Activated naive CD8-positive, alpha-beta T cell treated with anti-CD3 and anti-CD28 coated beads, Interleukin-2, amount 10 ng/mL, durations not matched to agents 7 days and 5 days (primary cell): ENCODE results near the gene RBM10. TPM values are rescaled to one million over a fixed set of nuclear protein-coding genes. Genes with fewer than 3 reads are reported as not detected.

ENCODE experiments used
- ATAC-seq: fragments of 150-1000 bp; cut with Tn5 transposase; one replicate; pipeline ENCODE4 v1.10.0; 2021; ENCODE audit warnings: low read depth, moderate library complexity
- POLR2A ChIA-PET: fragments of 350-600 bp; sonication (Branson Sonifier 250); formaldehyde crosslinking; loops from one replicate; lab custom pipeline; 2021; ENCODE audit warnings: antibody characterized with exemption; lab: Charles Lee
- DNase-seq: peaks from one replicate; pipeline ENCODE4 v3.0.0; 2021
- H3K27ac Mint-ChIP-seq: one replicate; pipeline ENCODE4 v1.8.0; 2022; ENCODE audit warnings: mild to moderate bottlenecking, mixed read lengths
- H3K27me3 Mint-ChIP-seq: one replicate; pipeline ENCODE4 v1.8.0; 2022; ENCODE audit warnings: mild to moderate bottlenecking, moderate library complexity, mixed read lengths
- H3K36me3 Mint-ChIP-seq: one replicate; pipeline ENCODE4 v1.8.0; 2021; ENCODE audit warnings: mild to moderate bottlenecking, mixed read lengths
- H3K4me1 Mint-ChIP-seq: one replicate; pipeline ENCODE4 v1.8.0; 2021; ENCODE audit warnings: mixed read lengths
- H3K4me3 Mint-ChIP-seq: one replicate; pipeline ENCODE4 v1.8.0; 2022; ENCODE audit warnings: mild to moderate bottlenecking, moderate library complexity, mixed read lengths
- H3K9me3 Mint-ChIP-seq: one replicate; pipeline ENCODE4 v1.8.0; 2021; ENCODE audit warnings: mixed read lengths
- total RNA-seq, 2 experiments: library from RNA; stranded (reverse); gene quantifications; one replicate each; pipeline ENCODE4 v1.2.3, GENCODE V29; 2021

RBM10 gene
- total RNA-seq, 2 experiments from 2014 or later, result 59.9 to 61.2 TPM

- Mint-ChIP-seq H3K27ac (no peak overlapping the region), H3K9me3 (no peaks in the 10 kb centered on the region), H3K4me1 (peaks cover 15% of the 10 kb centered on the region), H3K4me3 (no peak overlapping the region), H3K36me3 (peaks cover 8% of the 10 kb centered on the region), H3K27me3 (no peaks in the 10 kb centered on the region)
- POLR2A ChIA-PET, result interaction anchor here (2.2 to 2.9 kb wide), 2 partner anchors 43 to 45 kb away, joined by 11 to 31 read pairs; partner anchors contain the start of genes NDUFB11, RBM10 and USP11
- ATAC-seq, result no peak
- no peak for DNase-seq
Observed at GRCh38 chrX:47189906-47190305, 44.9 kb downstream of the RBM10 start.

DNA sequence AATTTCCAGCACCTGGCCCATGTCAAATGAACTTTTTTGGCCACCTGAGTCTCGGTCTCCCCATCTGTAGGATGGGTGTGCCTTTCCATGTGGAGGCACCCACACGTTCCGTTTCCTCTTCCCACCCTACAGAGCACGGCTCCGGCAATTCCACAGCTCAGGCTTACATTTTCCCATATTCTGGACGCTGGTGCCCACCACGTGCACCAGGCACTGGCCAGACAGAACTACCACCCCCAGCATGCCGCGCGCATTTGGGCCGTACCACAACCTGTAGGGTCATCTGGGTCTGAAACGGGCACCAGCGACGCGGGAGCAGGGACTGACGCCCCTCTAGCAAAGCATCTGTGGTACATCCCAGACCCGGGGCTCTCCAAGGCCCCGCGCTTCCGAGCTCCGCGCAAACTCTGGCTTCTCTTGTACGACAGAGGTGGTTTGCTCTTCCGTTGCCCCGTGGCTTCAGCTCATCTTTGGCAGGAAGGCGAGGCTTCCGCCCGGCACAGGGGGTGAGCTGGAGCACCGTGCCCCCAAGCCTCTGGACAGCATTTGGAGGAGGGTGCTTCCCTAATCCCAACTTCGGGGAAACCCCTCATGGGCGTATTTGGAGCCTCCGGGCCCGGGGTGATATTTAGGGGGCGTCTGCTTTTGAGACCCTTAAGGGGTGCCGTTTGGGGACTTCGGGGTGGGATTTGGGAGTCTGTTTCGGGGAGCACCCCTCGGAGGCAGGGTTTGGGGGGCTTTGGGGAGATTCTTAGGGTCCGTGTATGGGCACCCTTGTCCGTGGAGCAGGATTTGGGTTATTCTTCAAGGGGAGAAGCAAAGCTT is 45.6 kb downstream of the RBM10 start:
- POLR2A ChIA-PET, result interaction anchor here (1.1 to 2.9 kb wide), 5 partner anchors 28 to 328 kb away, joined by 3 to 31 read pairs (median 11); partner anchors contain the start of genes CDK16, NDUFB11, RBM10 and USP11
- H3K27ac Mint-ChIP-seq, result peak overlapping the region; percentile 95

GRCh38 chrX:47191331-47191730 is 46.3 kb downstream of the RBM10 start:
- peak; percentile 54 for DNase-seq
- Mint-ChIP-seq H3K36me3 (peaks cover 9% of the 10 kb centered on the region), H3K27me3 (no peaks in the 10 kb centered on the region), H3K4me1 (peaks cover 26% of the 10 kb centered on the region), H3K9me3 (no peaks in the 10 kb centered on the region), H3K4me3 (peak overlapping the region; percentile 90), H3K27ac (peak overlapping the region; percentile 95)
- ATAC-seq, result peak; percentile 8
- POLR2A ChIA-PET, result interaction anchor here (1.0 to 2.9 kb wide), 6 partner anchors 27 to 332 kb away, joined by 3 to 31 read pairs (median 8); partner anchors contain the start of genes CDK16, NDUFB11, RBM10 and USP11

More for the DNA sequence above, 45.6 kb downstream of the RBM10 start:
- H3K36me3 Mint-ChIP-seq, result peaks cover 6% of the 10 kb centered on the region
- no peaks in the 10 kb centered on the region for H3K27me3 Mint-ChIP-seq
- H3K4me1 Mint-ChIP-seq, result peaks cover 20% of the 10 kb centered on the region
- ATAC-seq (peak; percentile 78), DNase-seq (peak; percentile 75)
- H3K4me3 Mint-ChIP-seq, result peak overlapping the region; percentile 90
- H3K9me3 Mint-ChIP-seq, result no peaks in the 10 kb centered on the region

DNA sequence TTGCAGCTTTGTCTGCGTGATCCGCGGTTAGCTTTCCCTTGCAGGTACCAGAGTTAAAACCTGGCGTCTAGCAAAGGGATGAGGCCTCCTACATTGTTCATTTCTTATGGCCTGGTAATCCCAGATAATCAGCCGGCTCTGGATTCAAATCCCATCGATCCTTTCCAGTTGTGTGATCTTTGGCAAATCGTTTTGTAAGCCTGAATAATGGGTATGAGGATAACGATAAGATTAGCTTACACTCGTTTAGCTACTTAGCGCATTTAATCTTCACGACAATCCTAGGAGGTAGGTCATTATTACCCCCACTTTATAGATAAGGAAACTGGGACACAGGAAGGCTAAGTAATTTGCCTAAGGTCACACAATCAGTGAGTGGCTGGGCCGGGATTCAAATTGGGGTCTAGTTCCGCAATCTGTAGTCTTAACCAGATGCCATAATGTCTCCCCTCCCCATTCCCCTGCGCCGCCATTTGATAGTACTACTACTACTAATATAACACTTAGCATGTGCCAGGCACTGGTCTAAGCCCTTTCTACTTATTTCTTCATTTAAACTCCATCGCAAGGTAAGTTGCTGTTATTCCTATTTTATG is 46.9 kb downstream of the RBM10 start:
- POLR2A ChIA-PET, result interaction anchor here (1.0 to 2.9 kb wide), 5 partner anchors 26 to 332 kb away, joined by 3 to 31 read pairs (median 11); partner anchors contain the start of genes CDK16, NDUFB11, RBM10 and USP11
- peaks cover 32% of the 10 kb centered on the region for H3K4me1 Mint-ChIP-seq
- no peaks in the 10 kb centered on the region for H3K27me3 Mint-ChIP-seq
- H3K36me3 Mint-ChIP-seq, result peaks cover 7% of the 10 kb centered on the region
- peak overlapping the region; percentile 90 for H3K4me3 Mint-ChIP-seq
- ATAC-seq (no peak), DNase-seq (no peak)
- no peaks in the 10 kb centered on the region for H3K9me3 Mint-ChIP-seq
- peak overlapping the region; percentile 95 for H3K27ac Mint-ChIP-seq

DNA sequence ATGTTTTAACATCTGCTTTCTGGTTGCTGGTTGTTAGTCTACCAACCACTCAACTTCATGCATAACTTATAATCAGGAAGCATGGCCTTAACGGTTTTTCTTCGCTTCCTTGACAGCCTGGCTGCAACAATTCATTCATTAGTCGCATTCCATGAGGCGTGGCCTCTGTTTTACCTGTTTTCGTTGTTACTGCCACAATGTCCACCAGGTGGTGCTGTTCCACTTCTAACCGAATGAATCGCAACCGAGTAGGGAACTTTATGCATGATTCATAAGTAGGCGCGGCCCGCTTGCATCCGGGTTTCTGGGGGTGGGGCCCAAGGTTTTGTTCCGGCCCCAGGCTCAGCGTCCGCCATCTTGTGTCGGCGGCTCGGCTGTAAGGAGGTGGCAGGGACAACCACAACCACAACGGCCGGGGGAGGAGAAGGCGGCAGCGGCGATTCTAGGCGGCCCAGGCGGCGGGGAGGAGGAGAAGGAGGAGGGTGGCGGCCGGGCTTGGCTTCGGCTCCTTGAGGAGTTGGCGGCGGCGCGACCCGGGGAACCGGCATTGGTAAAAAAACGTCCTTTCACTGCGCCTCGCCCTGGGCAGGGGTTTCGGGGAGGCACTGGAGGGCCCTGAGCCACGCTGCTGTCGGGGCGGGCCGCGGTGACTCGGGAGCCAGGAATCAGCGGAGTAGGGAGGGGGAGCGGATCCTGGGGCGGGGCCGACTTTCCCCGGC is 48.6 kb downstream of the RBM10 start, which contains the start of gene UBA1:
TSS of gene UBA1 (plus strand) at position 355 of the 719 bp plus-strand sequence. CDS start 4,974 bp downstream, outside the sequence.
- peaks cover 37% of the 10 kb centered on the region for H3K4me1 Mint-ChIP-seq

DNA sequence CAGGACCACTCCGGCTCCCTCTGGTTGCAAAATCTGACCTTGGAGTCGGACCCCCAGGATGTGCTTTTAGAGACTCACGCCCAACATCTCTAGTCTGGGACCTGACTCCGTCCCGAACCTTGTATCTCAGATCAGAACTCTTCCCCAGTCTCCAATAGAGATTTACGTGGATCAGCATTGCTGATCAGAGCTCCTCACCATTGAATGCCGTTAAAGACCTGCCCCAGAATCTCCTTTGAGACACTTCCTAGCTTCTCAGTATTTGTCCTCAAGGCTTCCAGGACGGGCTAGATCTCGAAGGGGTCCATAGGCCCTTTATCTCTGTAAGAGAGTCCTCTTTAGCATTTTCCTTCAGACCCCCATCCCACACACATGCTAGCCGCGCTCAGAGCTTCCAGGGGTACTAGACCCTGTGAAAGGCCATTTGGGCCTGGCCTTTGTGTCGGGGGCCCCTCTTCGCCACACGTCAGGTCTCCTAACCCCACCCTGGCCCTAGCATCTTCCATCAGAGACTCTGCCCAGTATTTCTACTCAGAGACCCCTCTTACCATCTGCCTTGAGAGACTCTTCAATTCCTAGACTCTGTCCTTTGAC is 49.3 kb downstream of the RBM10 start:
- peaks cover 37% of the 10 kb centered on the region for H3K4me1 Mint-ChIP-seq
- ATAC-seq (no peak), DNase-seq (no peak)
- H3K27ac Mint-ChIP-seq, result peak overlapping the region; percentile 98
- POLR2A ChIA-PET, result interaction anchor here (0.8 to 1.0 kb wide), 2 partner anchors 190 to 329 kb away, joined by 3 read pairs; no protein-coding TSS in a partner anchor
- H3K4me3 Mint-ChIP-seq, result peak overlapping the region; percentile 95
- peaks cover 8% of the 10 kb centered on the region for H3K36me3 Mint-ChIP-seq
- no peaks in the 10 kb centered on the region for H3K9me3 Mint-ChIP-seq
- no peaks in the 10 kb centered on the region for H3K27me3 Mint-ChIP-seq

More for the DNA sequence above, 48.6 kb downstream of the RBM10 start, which contains the start of gene UBA1:
- Mint-ChIP-seq H3K4me3 (peak within 1 kb of the TSS; percentile 95), H3K36me3 (peaks cover 7% of the 10 kb centered on the region), H3K27me3 (no peaks in the 10 kb centered on the region), H3K9me3 (no peaks in the 10 kb centered on the region), H3K27ac (peak within 1 kb of the TSS; percentile 98)
- POLR2A ChIA-PET, result interaction anchor here (0.8 to 1.1 kb wide), 3 partner anchors 189 to 330 kb away, joined by 3 read pairs; no protein-coding TSS in a partner anchor
- DNase-seq (peak; percentile 81), ATAC-seq (peak; percentile 67)

DNA sequence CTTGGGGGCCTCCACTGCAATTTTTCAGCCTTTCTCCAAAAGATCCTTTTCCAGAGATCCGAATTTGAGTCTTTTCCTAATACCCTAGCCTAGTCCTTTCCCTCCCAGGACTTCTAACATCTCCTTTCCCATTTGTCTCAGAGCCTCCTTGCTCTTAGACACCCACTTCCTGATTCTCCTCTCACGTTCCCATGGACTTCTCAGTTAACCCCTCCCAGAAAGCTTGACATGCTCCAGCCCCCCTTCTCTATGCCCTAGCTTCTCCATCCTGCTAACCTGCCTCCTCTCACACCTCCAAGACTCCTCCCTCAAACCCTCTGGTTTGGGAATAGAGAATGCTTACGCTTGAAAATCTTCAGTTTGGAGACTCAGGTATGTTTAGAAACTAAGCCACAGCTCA is 51.1 kb downstream of the RBM10 start:
- Mint-ChIP-seq H3K4me1 (peaks cover 34% of the 10 kb centered on the region), H3K27me3 (no peaks in the 10 kb centered on the region), H3K27ac (peak overlapping the region; percentile 83), H3K4me3 (peak overlapping the region; percentile 95), H3K9me3 (no peaks in the 10 kb centered on the region), H3K36me3 (peaks cover 13% of the 10 kb centered on the region)
- ATAC-seq (no peak), DNase-seq (no peak)
- POLR2A ChIA-PET, result no interaction called here

DNA sequence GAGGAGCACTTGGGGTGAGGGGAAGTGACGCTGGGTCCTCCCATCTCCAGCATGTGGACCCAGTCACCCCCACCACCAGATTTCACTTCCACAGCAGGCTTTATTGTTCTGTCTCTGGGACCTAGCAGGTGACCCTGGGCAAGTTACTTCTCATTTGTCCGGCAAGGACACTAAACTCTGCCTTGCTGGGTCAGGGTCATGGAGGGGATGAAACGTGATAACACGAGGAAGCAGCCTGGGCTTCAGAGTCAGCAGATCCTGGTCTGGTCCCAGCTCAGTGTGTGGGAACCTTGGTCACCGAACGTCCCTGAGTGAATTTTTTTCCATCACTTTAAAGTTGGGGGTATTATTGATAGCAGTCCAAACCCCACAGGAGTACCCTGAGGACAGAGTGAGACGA is 52.5 kb downstream of the RBM10 start:
- Mint-ChIP-seq H3K9me3 (no peaks in the 10 kb centered on the region), H3K27ac (no peak overlapping the region), H3K4me3 (no peak overlapping the region), H3K4me1 (peaks cover 34% of the 10 kb centered on the region), H3K27me3 (no peaks in the 10 kb centered on the region), H3K36me3 (peaks cover 13% of the 10 kb centered on the region)
- no peak for ATAC-seq
- POLR2A ChIA-PET, result no interaction called here
- no peak for DNase-seq

GRCh38 chrX:47198026-47198686 is 53.1 kb downstream of the RBM10 start:
- no peaks in the 10 kb centered on the region for H3K9me3 Mint-ChIP-seq
- no peak overlapping the region for H3K27ac Mint-ChIP-seq
- no peak for DNase-seq
- no peaks in the 10 kb centered on the region for H3K27me3 Mint-ChIP-seq
- POLR2A ChIA-PET, result no interaction called here
- no peak overlapping the region for H3K4me3 Mint-ChIP-seq
- no peak for ATAC-seq
- peaks cover 13% of the 10 kb centered on the region for H3K36me3 Mint-ChIP-seq
- H3K4me1 Mint-ChIP-seq, result peaks cover 28% of the 10 kb centered on the region

GRCh38 chrX:47198687-47199080 is 53.7 kb downstream of the RBM10 start:
- peak overlapping the region; percentile 30 for H3K27ac Mint-ChIP-seq
- POLR2A ChIA-PET, result no interaction called here
- no peaks in the 10 kb centered on the region for H3K27me3 Mint-ChIP-seq
- peaks cover 13% of the 10 kb centered on the region for H3K36me3 Mint-ChIP-seq
- peaks cover 28% of the 10 kb centered on the region for H3K4me1 Mint-ChIP-seq
- no peak for DNase-seq
- no peaks in the 10 kb centered on the region for H3K9me3 Mint-ChIP-seq
- no peak for ATAC-seq
- no peak overlapping the region for H3K4me3 Mint-ChIP-seq

DNA sequence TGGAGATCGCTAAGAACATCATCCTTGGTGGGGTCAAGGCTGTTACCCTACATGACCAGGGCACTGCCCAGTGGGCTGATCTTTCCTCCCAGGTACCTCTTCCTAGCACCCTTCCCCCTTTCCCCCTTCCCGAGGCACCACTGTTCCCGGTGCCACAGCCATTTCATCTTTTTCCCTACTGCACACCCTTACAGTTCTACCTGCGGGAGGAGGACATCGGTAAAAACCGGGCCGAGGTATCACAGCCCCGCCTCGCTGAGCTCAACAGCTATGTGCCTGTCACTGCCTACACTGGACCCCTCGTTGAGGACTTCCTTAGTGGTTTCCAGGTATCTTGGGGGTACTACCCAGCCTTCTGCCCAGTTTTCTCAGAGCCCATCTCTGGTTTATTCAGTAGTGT is 54.3 kb downstream of the RBM10 start:
- Mint-ChIP-seq H3K27ac (no peak overlapping the region), H3K4me3 (no peak overlapping the region), H3K9me3 (no peaks in the 10 kb centered on the region), H3K27me3 (no peaks in the 10 kb centered on the region), H3K36me3 (peaks cover 13% of the 10 kb centered on the region), H3K4me1 (peaks cover 28% of the 10 kb centered on the region)
- DNase-seq (no peak), ATAC-seq (no peak)
- POLR2A ChIA-PET, result no interaction called here
